ENCODE data around the gene LRRC2. TPM values are rescaled to one million over a fixed set of nuclear protein-coding genes. Genes with fewer than 3 reads are reported as not detected.

The LRRC2 gene
- total and polyA plus RNA-seq, 9 of the 15 experiments (the other 6 are each of a cell fraction or from before 2014, with no cell fraction given): 0.01 to 0.04 (median 0.03) TPM; not detected in 5

DNA sequence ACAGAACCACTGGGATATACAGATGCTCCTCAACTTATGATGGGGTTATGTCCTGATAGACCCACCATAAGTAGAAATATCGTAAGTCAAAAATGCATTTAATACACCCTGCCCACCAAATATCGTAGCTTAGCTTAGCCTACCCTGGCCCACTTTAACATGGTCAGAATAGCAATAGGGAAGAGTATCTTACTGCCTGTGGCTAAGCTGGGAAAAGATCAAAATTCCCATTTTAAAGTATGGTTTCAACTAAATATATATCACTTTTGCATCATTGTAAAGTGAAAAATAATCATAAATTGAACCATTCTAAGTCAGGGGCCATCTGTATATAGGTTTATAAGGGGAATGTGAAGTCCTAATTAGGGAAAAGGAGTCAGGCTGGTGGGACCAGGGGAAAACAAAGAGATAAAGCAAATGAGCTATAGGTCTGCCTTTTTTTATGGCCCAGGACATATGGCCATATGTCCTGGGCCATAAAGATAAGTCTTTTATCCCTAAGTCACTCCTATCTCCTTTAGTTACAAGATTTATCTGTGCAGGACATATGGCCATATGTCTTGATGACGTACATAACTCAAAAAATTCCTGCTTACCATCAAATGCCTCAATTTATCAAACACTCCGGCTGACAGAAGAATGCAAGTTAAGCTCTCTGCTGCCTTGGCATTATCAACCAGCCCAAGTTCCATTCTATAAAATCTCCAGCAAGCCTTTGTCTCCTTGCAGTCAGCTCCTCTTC is 57.1 kb downstream of the LRRC2 start:
- Histone ChIP-seq H3K4me1 (replicated peaks in 1 of 2; ENCODE audit: control insufficient read depth in 2 of 2, insufficient read depth in 2 of 2, low read length in 2 of 2) (peaks cover 30 to 71% of the 10 kb centered on the region in 2 experiments), H3K36me3 (ENCODE audit: control insufficient read depth, insufficient read depth, low read length) (no peaks in the 10 kb centered on the region), H3K9me3 (replicated peaks; ENCODE audit: control insufficient read depth, insufficient read depth, low read depth, low read length) (no peaks in the 10 kb centered on the region), H3K27me3 (ENCODE audit: control insufficient read depth in 2 of 2, insufficient read depth in 2 of 2, low read length in 2 of 2) (no peaks in the 10 kb centered on the region), H3K4me2 (ENCODE audit: insufficient read depth, low read length) (peak overlapping the region; percentile 78), H4K20me1 (replicated peaks; ENCODE audit: control insufficient read depth, insufficient read depth, low read length) (no peaks in the 10 kb centered on the region), H3K79me2 (ENCODE audit: control insufficient read depth, insufficient read depth, low read length) (no peaks in the 10 kb centered on the region), H2AFZ (ENCODE audit: low read depth, low read length) (0 out of 2 replicates have a peak overlapping the region, but pooled peaks have one; percentile 3), H3K27ac (ENCODE audit: extremely low read depth, low read depth, low read length) (peak overlapping the region; percentile 80), H3K9me1 (ENCODE audit: control insufficient read depth, insufficient read depth, low read length) (no peaks in the 10 kb centered on the region), H3K9ac (ENCODE audit: insufficient read depth in 1 of 2, low read depth in 2 of 2, low read length in 2 of 2) (peak overlapping the region in 1 of 2 experiments; percentile 58; a peak in 2 of 4 replicates), H3K4me3 (no peak overlapping the region)
- intact Hi-C loops (cut with micrococcal nuclease) (loop anchor here (1.0 to 2.0 kb wide), 2 partner anchors 20 to 40 kb away; no protein-coding TSS in a partner anchor), in situ Hi-C loops (cut with MboI) (no loop called here)
- DNase-seq (ENCODE audit: extremely low read depth in 1 of 4, low spot score in 3 of 4): peak; percentile 48 to 94 (median 67)
- ChIA-PET POLR2A (interaction anchor here (0.6 to 2.1 kb wide), 12 partner anchors 11 to 469 kb away, joined by 3 to 23 read pairs (median 6); partner anchors contain the start of gene RTP3), CTCF (ENCODE audit: low intra/inter-chr PET ratio) (interaction anchor here (0.7 kb wide), 1 partner anchor 19 kb away, joined by 3 read pairs; no protein-coding TSS in a partner anchor)
- ATAC-seq: peak; percentile 83
- BruUV-seq (replicated peaks): no TSS peak
- peak; percentile 92 for FAIRE-seq
- 7% methylated on average over 4 of the region's 4 CpGs for WGBS (ENCODE audit: insufficient coverage, low coverage, missing lambda C conversion rate)
- TF ChIP-seq CBX3 (IDR thresholded peaks at IDR 0.05; ENCODE audit: borderline replicate concordance in 1 of 2, low read length in 2 of 2): peak in 1 of 2 experiments; percentile 36; a peak in 1 of 3 replicates
- TF ChIP-seq, protein P1, sequence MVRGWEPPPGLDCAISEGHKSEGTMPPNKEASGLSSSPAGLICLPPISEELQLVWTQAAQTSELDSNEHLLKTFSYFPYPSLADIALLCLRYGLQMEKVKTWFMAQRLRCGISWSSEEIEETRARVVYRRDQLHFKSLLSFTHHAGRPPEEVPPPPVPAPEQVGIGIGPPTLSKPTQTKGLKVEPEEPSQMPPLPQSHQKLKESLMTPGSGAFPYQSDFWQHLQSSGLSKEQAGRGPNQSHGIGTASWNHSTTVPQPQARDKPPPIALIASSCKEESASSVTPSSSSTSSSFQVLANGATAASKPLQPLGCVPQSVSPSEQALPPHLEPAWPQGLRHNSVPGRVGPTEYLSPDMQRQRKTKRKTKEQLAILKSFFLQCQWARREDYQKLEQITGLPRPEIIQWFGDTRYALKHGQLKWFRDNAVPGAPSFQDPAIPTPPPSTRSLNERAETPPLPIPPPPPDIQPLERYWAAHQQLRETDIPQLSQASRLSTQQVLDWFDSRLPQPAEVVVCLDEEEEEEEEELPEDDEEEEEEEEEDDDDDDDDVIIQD (CRISPR knock-in tag; IDR thresholded peaks at IDR 0.05): no peak
- peak; percentile 100 for TF ChIP-seq SMARCE1 (IDR thresholded peaks at IDR 0.05)
- no peak for TF ChIP-seq FOXA1 (IDR thresholded peaks at IDR 0.05; ENCODE audit: borderline replicate concordance)
- no peak; the same call in 1 of the 2 replicates for TF ChIP-seq TOE1 (IDR thresholded peaks at IDR 0.05; ENCODE audit: borderline replicate concordance)
- no peak for TF ChIP-seq TOE1 (CRISPR knock-in tag; IDR thresholded peaks at IDR 0.05; ENCODE audit: borderline replicate concordance, low read depth)
- TF ChIP-seq ZC3H4 (CRISPR knock-in tag; IDR thresholded peaks at IDR 0.05; ENCODE audit: borderline replicate concordance): no peak
- TF ChIP-seq ZFP30 (CRISPR knock-in tag; IDR thresholded peaks at IDR 0.05; ENCODE audit: borderline replicate concordance): no peak
- TF ChIP-seq RB1 (IDR thresholded peaks at IDR 0.05; ENCODE audit: low read depth): peak; percentile 51; the same call in 1 of the 2 replicates
- TF ChIP-seq, protein P2, sequence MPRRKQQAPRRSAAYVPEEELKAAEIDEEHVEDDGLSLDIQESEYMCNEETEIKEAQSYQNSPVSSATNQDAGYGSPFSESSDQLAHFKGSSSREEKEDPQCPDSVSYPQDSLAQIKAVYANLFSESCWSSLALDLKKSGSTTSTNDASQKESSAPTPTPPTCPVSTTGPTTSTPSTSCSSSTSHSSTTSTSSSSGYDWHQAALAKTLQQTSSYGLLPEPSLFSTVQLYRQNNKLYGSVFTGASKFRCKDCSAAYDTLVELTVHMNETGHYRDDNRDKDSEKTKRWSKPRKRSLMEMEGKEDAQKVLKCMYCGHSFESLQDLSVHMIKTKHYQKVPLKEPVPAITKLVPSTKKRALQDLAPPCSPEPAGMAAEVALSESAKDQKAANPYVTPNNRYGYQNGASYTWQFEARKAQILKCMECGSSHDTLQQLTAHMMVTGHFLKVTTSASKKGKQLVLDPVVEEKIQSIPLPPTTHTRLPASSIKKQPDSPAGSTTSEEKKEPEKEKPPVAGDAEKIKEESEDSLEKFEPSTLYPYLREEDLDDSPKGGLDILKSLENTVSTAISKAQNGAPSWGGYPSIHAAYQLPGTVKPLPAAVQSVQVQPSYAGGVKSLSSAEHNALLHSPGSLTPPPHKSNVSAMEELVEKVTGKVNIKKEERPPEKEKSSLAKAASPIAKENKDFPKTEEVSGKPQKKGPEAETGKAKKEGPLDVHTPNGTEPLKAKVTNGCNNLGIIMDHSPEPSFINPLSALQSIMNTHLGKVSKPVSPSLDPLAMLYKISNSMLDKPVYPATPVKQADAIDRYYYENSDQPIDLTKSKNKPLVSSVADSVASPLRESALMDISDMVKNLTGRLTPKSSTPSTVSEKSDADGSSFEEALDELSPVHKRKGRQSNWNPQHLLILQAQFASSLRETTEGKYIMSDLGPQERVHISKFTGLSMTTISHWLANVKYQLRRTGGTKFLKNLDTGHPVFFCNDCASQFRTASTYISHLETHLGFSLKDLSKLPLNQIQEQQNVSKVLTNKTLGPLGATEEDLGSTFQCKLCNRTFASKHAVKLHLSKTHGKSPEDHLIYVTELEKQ (CRISPR knock-in tag; IDR thresholded peaks at IDR 0.05): peak; percentile 81
- TF ChIP-seq SP2 (IDR thresholded peaks at IDR 0.05; ENCODE audit: extremely low read depth, low read depth, low read length, poor library complexity, severe bottlenecking): no peak
- TF ChIP-seq, protein P3, sequence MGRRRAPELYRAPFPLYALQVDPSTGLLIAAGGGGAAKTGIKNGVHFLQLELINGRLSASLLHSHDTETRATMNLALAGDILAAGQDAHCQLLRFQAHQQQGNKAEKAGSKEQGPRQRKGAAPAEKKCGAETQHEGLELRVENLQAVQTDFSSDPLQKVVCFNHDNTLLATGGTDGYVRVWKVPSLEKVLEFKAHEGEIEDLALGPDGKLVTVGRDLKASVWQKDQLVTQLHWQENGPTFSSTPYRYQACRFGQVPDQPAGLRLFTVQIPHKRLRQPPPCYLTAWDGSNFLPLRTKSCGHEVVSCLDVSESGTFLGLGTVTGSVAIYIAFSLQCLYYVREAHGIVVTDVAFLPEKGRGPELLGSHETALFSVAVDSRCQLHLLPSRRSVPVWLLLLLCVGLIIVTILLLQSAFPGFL (CRISPR knock-in tag; IDR thresholded peaks at IDR 0.05): no peak
- no peak for TF ChIP-seq ZNF232 (CRISPR knock-in tag; IDR thresholded peaks at IDR 0.05)
- TF ChIP-seq NEUROD1 (IDR thresholded peaks at IDR 0.05; ENCODE audit: borderline replicate concordance, low read depth, low read length, partially characterized antibody): peak; percentile 87
- no peak for TF ChIP-seq POLR3G (IDR thresholded peaks at IDR 0.05; ENCODE audit: extremely low read depth, insufficient read length, insufficient replicate concordance)
